ENCODE data around the gene REV3L.

REV3L gene

DNA sequence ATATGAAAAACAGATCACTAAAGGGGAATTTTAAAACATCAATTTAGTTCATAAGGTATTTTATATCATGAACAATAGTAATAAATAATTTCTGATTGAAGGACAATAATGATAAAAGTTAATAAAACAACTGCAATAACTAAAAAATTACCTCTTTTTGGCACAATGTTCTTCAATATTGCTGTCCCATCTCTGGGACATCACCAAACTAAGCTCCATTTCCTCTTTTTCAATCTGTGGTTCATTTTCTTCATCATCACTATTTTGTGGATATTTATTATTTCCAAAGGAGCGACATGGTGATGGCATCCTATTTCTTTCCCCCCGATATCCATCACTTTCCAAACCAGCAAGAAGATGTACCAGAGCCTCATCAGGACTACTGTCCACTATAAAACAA lies 103.2 kb downstream of the REV3L start:
- peaks cover 3% of the 10 kb centered on the region for H3K4me1 ChIP-seq (ENCODE audit: insufficient read depth, low read length, poor library complexity, severe bottlenecking)
- no peak overlapping the region for H3K4me3 ChIP-seq (ENCODE audit: low read length, poor library complexity, severe bottlenecking)
- no peaks in the 10 kb centered on the region for H3K9me3 ChIP-seq (ENCODE audit: insufficient read depth, low read depth, low read length)
- no peaks in the 10 kb centered on the region for H3K9me2 ChIP-seq (replicated peaks; ENCODE audit: low read depth, low read length)
- H3K4me2 ChIP-seq (ENCODE audit: low read depth, low read length, poor library complexity, severe bottlenecking) = no peak overlapping the region
- peaks cover 53% of the 10 kb centered on the region for H3K36me3 ChIP-seq (ENCODE audit: insufficient read depth, low read length)
- TF ChIP-seq EZH2phosphoT487 (IDR thresholded peaks at IDR 0.05; ENCODE audit: borderline replicate concordance) = no peak
- TF ChIP-seq, protein P1, sequence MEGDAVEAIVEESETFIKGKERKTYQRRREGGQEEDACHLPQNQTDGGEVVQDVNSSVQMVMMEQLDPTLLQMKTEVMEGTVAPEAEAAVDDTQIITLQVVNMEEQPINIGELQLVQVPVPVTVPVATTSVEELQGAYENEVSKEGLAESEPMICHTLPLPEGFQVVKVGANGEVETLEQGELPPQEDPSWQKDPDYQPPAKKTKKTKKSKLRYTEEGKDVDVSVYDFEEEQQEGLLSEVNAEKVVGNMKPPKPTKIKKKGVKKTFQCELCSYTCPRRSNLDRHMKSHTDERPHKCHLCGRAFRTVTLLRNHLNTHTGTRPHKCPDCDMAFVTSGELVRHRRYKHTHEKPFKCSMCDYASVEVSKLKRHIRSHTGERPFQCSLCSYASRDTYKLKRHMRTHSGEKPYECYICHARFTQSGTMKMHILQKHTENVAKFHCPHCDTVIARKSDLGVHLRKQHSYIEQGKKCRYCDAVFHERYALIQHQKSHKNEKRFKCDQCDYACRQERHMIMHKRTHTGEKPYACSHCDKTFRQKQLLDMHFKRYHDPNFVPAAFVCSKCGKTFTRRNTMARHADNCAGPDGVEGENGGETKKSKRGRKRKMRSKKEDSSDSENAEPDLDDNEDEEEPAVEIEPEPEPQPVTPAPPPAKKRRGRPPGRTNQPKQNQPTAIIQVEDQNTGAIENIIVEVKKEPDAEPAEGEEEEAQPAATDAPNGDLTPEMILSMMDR (conservative IDR thresholded peaks at IDR 0.05; ENCODE audit: low read length) = no peak
- no peak overlapping the region for H2AFZ ChIP-seq (ENCODE audit: low read length)
- no peaks in the 10 kb centered on the region for H3K79me2 ChIP-seq (ENCODE audit: insufficient read depth, low read length)
- H4K20me1 ChIP-seq (ENCODE audit: insufficient read depth, low read length, poor library complexity, severe bottlenecking) = no peaks in the 10 kb centered on the region
- no peaks in the 10 kb centered on the region for H3K27me3 ChIP-seq (ENCODE audit: insufficient read depth, low read length, poor library complexity, severe bottlenecking)
- no peak overlapping the region for H3K9ac ChIP-seq (ENCODE audit: low read depth, low read length, poor library complexity, severe bottlenecking)
- no peaks in the 10 kb centered on the region for H3F3A ChIP-seq (ENCODE audit: low read depth)

DNA sequence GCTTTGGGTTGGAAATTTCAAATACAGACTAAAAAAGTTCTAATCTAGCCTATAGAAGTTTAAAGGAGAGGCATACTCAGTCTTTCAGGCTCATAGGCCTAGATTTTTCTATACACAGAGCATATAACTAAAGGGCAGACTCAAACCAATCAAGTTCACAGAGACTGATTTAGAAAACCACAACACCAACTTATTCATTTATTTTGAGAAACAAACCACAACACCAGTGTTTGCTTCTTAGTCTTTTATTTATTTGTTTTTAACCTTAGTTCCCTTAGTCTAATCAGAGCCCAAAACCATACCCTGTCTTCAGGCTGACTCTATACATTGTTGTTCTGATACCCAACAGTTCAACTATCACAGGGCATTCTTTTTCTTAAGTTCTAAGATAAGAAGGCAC lies 103.7 kb downstream of the REV3L start:
- H2AFZ ChIP-seq (ENCODE audit: low read length) = no peak overlapping the region
- no peaks in the 10 kb centered on the region for H4K20me1 ChIP-seq (ENCODE audit: insufficient read depth, low read length, poor library complexity, severe bottlenecking)
- no peak for TF ChIP-seq EZH2phosphoT487 (IDR thresholded peaks at IDR 0.05; ENCODE audit: borderline replicate concordance)
- TF ChIP-seq, protein P1 (conservative IDR thresholded peaks at IDR 0.05; ENCODE audit: low read length) = no peak
- H3K79me2 ChIP-seq (ENCODE audit: insufficient read depth, low read length) = no peaks in the 10 kb centered on the region
- H3F3A ChIP-seq (ENCODE audit: low read depth) = no peaks in the 10 kb centered on the region
- no peaks in the 10 kb centered on the region for H3K27me3 ChIP-seq (ENCODE audit: insufficient read depth, low read length, poor library complexity, severe bottlenecking)
- no peaks in the 10 kb centered on the region for H3K9me3 ChIP-seq (ENCODE audit: insufficient read depth, low read depth, low read length)
- H3K4me2 ChIP-seq (ENCODE audit: low read depth, low read length, poor library complexity, severe bottlenecking) = no peak overlapping the region
- H3K4me1 ChIP-seq (ENCODE audit: insufficient read depth, low read length, poor library complexity, severe bottlenecking) = peaks cover 3% of the 10 kb centered on the region
- no peak overlapping the region for H3K4me3 ChIP-seq (ENCODE audit: low read length, poor library complexity, severe bottlenecking)
- no peaks in the 10 kb centered on the region for H3K9me2 ChIP-seq (replicated peaks; ENCODE audit: low read depth, low read length)
- peaks cover 52% of the 10 kb centered on the region for H3K36me3 ChIP-seq (ENCODE audit: insufficient read depth, low read length)
- no peak overlapping the region for H3K9ac ChIP-seq (ENCODE audit: low read depth, low read length, poor library complexity, severe bottlenecking)

DNA sequence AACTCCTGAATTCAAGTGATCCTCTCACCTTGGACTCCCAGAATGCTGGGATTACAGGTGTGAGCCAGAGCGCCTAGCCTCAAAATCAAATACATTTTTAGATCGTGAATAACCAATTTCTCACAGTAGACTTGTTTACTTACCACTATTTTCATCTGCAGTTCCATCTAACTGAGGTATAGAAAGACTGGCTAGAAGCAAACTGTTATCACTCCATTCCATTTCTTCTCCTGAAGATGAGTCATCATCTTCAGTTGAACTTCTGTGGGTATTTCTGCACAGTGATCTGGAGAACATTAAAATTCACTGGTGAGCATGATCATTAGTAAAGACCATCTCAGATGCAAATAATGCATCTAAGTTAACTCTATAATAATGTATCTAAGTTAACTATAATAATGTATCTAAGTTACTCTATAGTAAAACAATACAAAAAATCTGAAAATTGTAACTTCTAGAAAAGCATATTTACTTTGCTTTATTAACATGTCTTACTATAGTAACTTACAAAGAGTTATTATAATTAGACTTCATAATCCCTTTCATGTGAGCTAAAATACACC lies 105.4 kb downstream of the REV3L start:
- Histone ChIP-seq H3K79me2 (ENCODE audit: insufficient read depth, low read length) (no peaks in the 10 kb centered on the region), H2AFZ (ENCODE audit: low read length) (no peak overlapping the region), H3K4me3 (ENCODE audit: low read length, poor library complexity, severe bottlenecking) (no peak overlapping the region), H3K27me3 (ENCODE audit: insufficient read depth, low read length, poor library complexity, severe bottlenecking) (no peaks in the 10 kb centered on the region), H4K20me1 (ENCODE audit: insufficient read depth, low read length, poor library complexity, severe bottlenecking) (no peaks in the 10 kb centered on the region), H3K9me3 (ENCODE audit: insufficient read depth, low read depth, low read length) (no peaks in the 10 kb centered on the region), H3K9ac (ENCODE audit: low read depth, low read length, poor library complexity, severe bottlenecking) (no peak overlapping the region), H3K4me1 (ENCODE audit: insufficient read depth, low read length, poor library complexity, severe bottlenecking) (peaks cover 3% of the 10 kb centered on the region), H3K4me2 (ENCODE audit: low read depth, low read length, poor library complexity, severe bottlenecking) (no peak overlapping the region), H3F3A (ENCODE audit: low read depth) (no peaks in the 10 kb centered on the region), H3K9me2 (replicated peaks; ENCODE audit: low read depth, low read length) (no peaks in the 10 kb centered on the region), H3K36me3 (ENCODE audit: insufficient read depth, low read length) (peaks cover 57% of the 10 kb centered on the region)
- TF ChIP-seq, protein P1 (conservative IDR thresholded peaks at IDR 0.05; ENCODE audit: low read length) = no peak
- no peak for TF ChIP-seq EZH2phosphoT487 (IDR thresholded peaks at IDR 0.05; ENCODE audit: borderline replicate concordance)

All from Loucy (cell line).